ENCODE data around the gene MLLT1.

Gene MLLT1

DNA sequence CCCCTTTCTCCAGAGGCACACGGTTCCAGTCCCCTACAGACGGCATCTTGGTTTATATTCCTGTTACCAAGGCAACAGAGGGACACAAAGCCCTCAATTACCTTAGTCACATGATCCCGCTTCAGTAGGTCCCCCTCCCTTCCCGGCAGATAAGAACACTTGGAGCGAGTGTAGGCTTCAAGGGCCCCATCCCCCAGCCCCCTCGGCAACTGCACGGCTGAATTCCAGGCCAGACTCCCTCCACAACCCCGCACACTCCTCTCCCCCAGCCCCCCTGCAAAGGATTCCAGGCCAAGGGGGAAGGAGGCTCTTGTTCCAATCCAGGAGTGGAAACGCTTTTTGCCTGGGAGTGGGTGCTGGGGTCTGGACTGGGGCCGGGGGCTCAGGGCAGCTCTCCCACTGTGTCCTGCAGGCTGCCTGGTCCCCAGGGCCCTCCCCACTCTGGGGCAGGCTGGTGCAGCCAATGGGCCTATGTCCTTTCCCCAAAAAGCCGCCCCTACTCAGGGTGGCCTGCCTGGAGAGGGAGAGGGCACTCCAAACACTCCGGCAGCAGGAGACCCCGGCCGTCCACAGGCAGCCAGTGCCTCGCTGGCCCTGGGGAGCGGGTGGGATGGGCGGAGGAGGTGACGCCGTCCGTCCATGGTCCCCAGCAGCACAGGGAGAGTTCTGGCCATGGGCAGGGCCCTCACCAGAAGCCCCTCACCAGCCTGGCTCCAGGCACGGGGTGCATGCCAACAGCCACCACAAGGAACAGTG, 62.6 kb downstream of the MLLT1 start:
- peaks cover 11% of the 10 kb centered on the region for H3K36me3 ChIP-seq (ENCODE audit: insufficient read depth, low read length)
- no peaks in the 10 kb centered on the region for H3K9me3 ChIP-seq (ENCODE audit: low read length)
- peaks cover 39% of the 10 kb centered on the region for H3K4me1 ChIP-seq (ENCODE audit: insufficient read depth, low read length)
- H3K27ac ChIP-seq (ENCODE audit: low read depth, low read length), result peak overlapping the region; percentile 35
- no peaks in the 10 kb centered on the region for H3K27me3 ChIP-seq (ENCODE audit: control insufficient read depth in 1 of 2, insufficient read depth in 2 of 2, low read length in 2 of 2)
- peak overlapping the region in 1 of 2 donors; percentile 13 for H3K4me3 ChIP-seq (ENCODE audit: low read depth in 1 of 2, low read length in 2 of 2)
- no peak overlapping the region for H3K9ac ChIP-seq (ENCODE audit: low read length)

DNA sequence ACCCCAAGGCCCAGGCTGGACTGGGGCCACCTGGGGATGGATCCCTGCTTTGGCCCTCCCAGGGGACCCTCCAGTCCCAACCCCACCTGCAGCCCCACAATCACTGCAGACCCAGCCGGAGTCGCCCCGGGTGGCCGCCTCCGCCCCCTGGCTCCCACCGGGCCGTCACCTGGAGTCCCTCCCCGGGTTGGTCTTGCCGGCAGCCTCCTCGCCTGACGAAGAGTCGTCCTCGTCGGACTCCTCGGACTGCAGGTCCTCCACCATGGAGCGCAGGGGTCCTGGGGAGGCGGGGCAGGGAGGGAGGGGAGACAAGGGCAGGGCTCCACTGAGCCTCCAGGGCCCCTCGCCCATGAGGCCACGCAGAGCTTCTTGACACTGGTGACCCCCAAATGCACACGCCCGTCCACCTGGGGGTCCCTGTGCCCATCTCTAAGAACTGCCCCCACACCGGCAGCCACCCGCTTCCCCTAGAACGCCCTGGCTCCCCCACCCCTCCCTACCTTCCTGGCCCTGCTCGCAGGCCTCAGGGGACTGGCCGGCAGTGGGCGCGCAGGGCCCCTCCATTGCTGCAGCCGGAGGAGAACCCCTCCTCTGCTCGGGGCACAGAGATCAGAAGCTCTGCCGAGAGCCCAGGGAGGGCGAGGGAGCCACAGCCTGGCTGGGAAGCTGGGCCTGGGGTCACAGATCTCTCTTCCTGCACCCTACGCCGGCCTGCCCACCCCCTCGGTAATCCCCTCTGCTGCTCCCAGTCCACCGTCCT, 63.4 kb downstream of the MLLT1 start:
- Histone ChIP-seq H3K9me3 (ENCODE audit: low read length) (no peaks in the 10 kb centered on the region), H3K27ac (ENCODE audit: low read depth, low read length) (peak overlapping the region; percentile 35), H3K27me3 (ENCODE audit: control insufficient read depth in 1 of 2, insufficient read depth in 2 of 2, low read length in 2 of 2) (no peaks in the 10 kb centered on the region), H3K9ac (ENCODE audit: low read length) (no peak overlapping the region), H3K4me3 (ENCODE audit: low read depth in 1 of 2, low read length in 2 of 2) (no peak overlapping the region), H3K36me3 (ENCODE audit: insufficient read depth, low read length) (peaks cover 5% of the 10 kb centered on the region), H3K4me1 (ENCODE audit: insufficient read depth, low read length) (peaks cover 39% of the 10 kb centered on the region)

DNA sequence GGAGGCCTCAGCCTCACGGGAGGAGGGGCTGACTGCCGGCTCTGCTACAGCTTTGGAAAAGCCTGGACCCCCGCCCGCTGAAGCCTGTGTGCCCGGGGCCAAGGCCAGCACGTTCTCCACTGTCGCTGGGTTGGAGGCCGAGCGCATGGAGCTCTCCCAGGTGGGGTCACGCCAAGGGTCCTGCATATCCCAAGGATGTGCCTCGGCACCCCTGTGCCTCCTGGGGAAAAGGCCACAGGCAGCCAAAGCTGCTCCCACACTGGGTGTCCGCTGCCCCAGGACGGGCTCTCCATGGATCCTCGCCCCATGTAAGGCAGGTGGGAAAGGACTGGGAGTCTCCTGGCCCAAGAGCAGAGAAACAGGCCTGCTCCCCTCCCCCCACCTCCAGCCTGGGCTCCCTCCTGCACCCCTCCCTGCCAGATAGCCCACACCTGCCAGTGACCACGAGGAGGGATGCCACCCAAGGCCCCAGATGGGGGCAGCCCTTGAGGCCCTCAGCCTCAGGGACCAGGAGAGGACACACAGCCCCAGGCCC, 64.0 kb downstream of the MLLT1 start:
- Histone ChIP-seq H3K36me3 (ENCODE audit: insufficient read depth, low read length) (no peaks in the 10 kb centered on the region), H3K4me1 (ENCODE audit: insufficient read depth, low read length) (peaks cover 39% of the 10 kb centered on the region), H3K27ac (ENCODE audit: low read depth, low read length) (peak overlapping the region; percentile 35), H3K27me3 (ENCODE audit: control insufficient read depth in 1 of 2, insufficient read depth in 2 of 2, low read length in 2 of 2) (no peaks in the 10 kb centered on the region), H3K9ac (ENCODE audit: low read length) (no peak overlapping the region), H3K4me3 (ENCODE audit: low read depth in 1 of 2, low read length in 2 of 2) (no peak overlapping the region), H3K9me3 (ENCODE audit: low read length) (no peaks in the 10 kb centered on the region)

DNA sequence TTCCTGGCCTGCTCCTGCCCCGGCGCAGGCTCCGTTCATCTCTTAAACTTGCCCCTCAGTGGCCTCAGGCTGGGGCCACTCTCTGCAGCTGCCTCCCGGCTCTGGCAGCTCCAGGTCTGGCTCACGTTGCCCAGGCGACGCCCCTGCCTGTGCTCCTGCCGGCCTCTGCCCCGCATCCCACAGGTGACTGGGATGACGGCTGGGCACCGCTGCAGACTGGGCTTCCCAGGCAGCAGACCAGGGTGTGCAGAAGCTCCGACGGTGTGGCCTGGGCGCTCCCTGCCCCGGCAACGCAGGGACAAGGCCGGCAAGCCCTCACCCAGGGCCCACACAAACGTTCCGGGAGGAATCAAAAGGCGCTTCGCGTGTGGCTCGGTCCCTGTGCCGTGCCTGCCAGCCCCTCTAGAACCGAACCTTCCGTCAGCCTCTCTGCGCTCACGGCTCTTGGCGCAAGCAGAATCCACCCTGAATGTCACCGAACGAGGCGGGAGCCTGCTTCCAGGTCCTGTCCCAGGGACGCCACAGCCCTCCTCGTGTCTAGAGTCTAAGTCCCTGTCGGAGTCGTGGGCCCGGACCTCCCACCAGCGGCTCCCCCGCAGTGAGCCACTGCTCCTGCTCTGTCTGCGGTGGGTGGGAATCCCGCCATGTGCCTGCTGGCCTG, 64.8 kb downstream of the MLLT1 start:
- Histone ChIP-seq H3K27ac (ENCODE audit: low read depth, low read length) (peak overlapping the region; percentile 23), H3K36me3 (ENCODE audit: insufficient read depth, low read length) (no peaks in the 10 kb centered on the region), H3K9ac (ENCODE audit: low read length) (no peak overlapping the region), H3K4me3 (ENCODE audit: low read depth in 1 of 2, low read length in 2 of 2) (no peak overlapping the region), H3K27me3 (ENCODE audit: control insufficient read depth in 1 of 2, insufficient read depth in 2 of 2, low read length in 2 of 2) (no peaks in the 10 kb centered on the region), H3K9me3 (ENCODE audit: low read length) (no peaks in the 10 kb centered on the region), H3K4me1 (ENCODE audit: insufficient read depth, low read length) (peaks cover 38% of the 10 kb centered on the region)

DNA sequence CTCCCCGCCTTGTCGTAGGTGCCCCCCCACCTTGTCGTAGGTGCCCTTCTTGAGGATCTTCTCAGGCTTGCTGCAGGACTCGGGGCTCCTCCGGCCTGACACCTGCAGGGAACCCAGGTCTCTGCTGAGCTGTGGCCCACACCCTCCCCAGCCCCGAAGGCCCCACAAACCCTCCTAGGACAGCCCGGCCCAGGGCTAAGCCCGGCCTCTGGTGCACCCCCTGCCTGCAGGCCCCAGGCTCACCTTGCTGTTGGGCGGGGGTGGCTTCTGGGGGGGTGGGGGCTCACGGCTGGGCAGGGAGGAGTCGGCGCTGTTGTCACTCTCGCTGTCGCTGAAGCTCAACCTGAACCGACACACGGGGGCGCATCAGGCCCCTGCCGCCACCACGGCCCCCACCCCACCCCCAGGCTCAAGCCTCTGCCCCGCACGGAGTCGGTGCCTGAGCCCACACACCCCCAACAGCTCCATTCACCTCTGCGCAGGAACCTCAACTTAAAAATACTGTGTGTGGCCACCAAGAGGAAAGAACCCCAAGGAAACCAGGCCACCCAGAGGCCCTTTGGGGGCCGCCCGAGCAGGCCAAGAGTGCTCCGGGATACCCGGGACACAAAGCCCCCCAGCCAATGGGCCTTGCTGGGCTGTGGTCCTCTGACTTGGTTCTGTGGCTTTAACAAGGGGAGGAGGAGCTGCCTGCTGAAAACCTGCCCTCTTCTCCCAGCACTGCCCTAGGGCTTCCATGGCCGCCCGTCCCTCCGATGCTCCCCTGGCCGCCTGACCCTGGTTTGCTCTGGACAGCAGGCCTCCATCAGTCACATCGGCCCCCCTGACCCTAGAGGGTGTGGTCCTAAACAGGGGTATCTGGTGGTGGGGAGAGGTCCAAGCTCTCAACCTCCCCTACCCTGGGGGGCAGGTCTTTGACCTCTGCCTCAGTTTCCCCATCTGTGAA, 65.8 kb downstream of the MLLT1 start:
- H3K9me3 ChIP-seq (ENCODE audit: low read length), result no peaks in the 10 kb centered on the region
- no peaks in the 10 kb centered on the region for H3K36me3 ChIP-seq (ENCODE audit: insufficient read depth, low read length)
- no peak overlapping the region for H3K9ac ChIP-seq (ENCODE audit: low read length)
- no peak overlapping the region for H3K4me3 ChIP-seq (ENCODE audit: low read depth in 1 of 2, low read length in 2 of 2)
- peaks cover 27% of the 10 kb centered on the region for H3K4me1 ChIP-seq (ENCODE audit: insufficient read depth, low read length)
- H3K27me3 ChIP-seq (ENCODE audit: control insufficient read depth in 1 of 2, insufficient read depth in 2 of 2, low read length in 2 of 2), result no peaks in the 10 kb centered on the region
- H3K27ac ChIP-seq (ENCODE audit: low read depth, low read length), result no peak overlapping the region

DNA sequence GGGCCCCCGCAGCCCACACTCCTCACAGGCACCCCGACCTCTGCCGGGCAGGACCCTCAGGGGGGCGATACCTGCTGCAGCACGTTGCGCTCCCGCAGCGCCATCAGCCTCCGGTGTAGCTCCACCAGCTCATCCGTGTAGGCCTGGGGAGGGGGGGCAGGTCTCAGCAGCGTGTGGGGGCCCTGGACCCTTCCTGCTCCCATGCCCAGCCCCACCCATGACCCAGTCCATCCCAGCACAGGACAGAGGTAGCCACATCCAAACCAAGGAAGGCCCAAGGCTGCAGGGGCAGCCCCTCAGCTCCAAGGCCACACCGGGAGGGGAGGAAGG, 66.5 kb downstream of the MLLT1 start:
- H3K4me1 ChIP-seq (ENCODE audit: insufficient read depth, low read length), result peaks cover 20% of the 10 kb centered on the region
- no peaks in the 10 kb centered on the region for H3K36me3 ChIP-seq (ENCODE audit: insufficient read depth, low read length)
- H3K27me3 ChIP-seq (ENCODE audit: control insufficient read depth in 1 of 2, insufficient read depth in 2 of 2, low read length in 2 of 2), result no peaks in the 10 kb centered on the region
- H3K4me3 ChIP-seq (ENCODE audit: low read depth in 1 of 2, low read length in 2 of 2), result no peak overlapping the region
- H3K9ac ChIP-seq (ENCODE audit: low read length), result no peak overlapping the region
- no peak overlapping the region for H3K27ac ChIP-seq (ENCODE audit: low read depth, low read length)
- no peaks in the 10 kb centered on the region for H3K9me3 ChIP-seq (ENCODE audit: low read length)

DNA sequence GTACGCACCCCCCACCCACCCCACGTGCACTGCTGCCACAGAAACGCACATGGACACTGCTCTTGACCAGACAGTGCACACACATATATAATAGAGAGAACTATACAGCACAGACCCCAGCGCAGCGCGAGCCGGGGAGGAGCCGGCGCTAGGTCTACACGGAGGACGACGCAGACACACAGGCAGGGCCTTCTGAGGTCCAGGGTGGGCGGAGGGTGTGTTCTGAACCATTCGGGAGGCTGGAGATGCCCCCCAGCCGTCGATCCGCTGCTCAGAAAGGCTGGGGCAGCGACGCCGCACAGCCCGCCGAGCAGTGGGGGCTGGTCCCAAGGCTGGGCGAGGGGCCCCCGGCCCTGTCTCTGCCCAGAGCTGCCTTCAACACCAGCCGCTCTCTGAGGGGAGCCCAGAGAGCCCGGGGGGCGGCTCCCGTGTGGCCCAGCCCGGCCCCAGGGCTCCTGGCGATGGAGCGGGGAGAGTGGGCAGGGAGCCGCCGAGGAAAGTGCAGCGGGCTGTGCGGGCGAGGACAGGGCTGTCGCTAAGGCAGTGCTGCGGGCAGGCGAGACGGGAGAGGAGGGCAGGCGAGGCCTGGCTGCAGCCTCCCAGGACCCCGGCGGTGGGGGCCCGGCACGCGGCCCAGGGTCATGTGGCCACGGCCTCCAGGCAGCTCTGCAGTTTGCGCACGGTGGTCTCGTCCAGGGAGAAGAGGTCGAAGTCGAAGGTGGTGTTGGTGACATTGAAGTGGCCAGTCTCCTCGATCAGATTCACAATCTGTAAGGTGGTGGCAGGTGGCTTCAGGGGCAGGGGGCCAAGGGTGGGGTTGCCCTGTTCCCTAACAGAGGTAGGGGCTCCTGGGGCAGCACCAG, 67.1 kb downstream of the MLLT1 start:
- Histone ChIP-seq H3K4me3 (ENCODE audit: low read depth in 1 of 2, low read length in 2 of 2) (no peak overlapping the region), H3K27ac (ENCODE audit: low read depth, low read length) (no peak overlapping the region), H3K36me3 (ENCODE audit: insufficient read depth, low read length) (no peaks in the 10 kb centered on the region), H3K9me3 (ENCODE audit: low read length) (no peaks in the 10 kb centered on the region), H3K27me3 (ENCODE audit: control insufficient read depth in 1 of 2, insufficient read depth in 2 of 2, low read length in 2 of 2) (no peaks in the 10 kb centered on the region), H3K9ac (ENCODE audit: low read length) (no peak overlapping the region), H3K4me1 (ENCODE audit: insufficient read depth, low read length) (peaks cover 14% of the 10 kb centered on the region)

DNA sequence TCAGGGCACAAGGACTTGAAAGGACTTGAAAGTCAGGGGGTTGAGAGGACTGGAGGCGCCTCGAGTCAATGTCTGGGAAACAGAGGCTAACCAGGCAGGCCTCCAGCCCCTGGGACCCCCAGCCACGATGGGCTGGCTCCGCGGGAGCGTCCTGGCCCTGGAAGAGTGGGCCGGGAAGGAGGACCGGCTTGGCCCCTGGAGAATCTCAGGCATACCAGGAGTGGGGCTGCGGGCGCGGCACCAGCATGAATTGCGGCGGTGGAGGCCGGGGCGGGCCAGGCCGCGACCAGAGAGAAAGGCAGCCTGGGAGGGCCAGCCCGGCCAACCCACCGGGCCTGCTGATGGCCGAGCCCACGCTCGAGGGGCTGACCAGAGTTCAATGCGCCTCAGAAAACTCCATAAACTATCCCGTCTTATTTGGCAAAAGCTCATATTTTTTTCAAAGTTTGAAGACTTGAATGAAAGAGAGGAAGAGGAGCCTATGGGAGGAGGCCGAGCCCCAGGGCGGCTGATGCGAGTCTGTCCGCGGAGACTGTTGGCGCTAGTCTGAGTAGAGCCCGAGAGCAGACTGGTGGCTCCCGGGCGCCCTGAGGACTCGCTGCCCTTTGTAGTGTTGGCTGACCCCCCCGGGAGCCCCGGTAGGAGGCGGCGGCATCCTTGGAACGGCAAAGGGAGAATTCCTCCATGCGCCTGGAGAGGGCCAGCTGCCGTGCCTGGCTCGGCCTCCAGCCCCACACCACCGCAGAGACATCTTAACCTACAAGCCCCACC, 68.0 kb downstream of the MLLT1 start:
- Histone ChIP-seq H3K9me3 (ENCODE audit: low read length) (no peaks in the 10 kb centered on the region), H3K4me1 (ENCODE audit: insufficient read depth, low read length) (peaks cover 6% of the 10 kb centered on the region), H3K36me3 (ENCODE audit: insufficient read depth, low read length) (no peaks in the 10 kb centered on the region), H3K27ac (ENCODE audit: low read depth, low read length) (no peak overlapping the region), H3K4me3 (ENCODE audit: low read depth in 1 of 2, low read length in 2 of 2) (no peak overlapping the region), H3K9ac (ENCODE audit: low read length) (no peak overlapping the region), H3K27me3 (ENCODE audit: control insufficient read depth in 1 of 2, insufficient read depth in 2 of 2, low read length in 2 of 2) (no peaks in the 10 kb centered on the region)

DNA sequence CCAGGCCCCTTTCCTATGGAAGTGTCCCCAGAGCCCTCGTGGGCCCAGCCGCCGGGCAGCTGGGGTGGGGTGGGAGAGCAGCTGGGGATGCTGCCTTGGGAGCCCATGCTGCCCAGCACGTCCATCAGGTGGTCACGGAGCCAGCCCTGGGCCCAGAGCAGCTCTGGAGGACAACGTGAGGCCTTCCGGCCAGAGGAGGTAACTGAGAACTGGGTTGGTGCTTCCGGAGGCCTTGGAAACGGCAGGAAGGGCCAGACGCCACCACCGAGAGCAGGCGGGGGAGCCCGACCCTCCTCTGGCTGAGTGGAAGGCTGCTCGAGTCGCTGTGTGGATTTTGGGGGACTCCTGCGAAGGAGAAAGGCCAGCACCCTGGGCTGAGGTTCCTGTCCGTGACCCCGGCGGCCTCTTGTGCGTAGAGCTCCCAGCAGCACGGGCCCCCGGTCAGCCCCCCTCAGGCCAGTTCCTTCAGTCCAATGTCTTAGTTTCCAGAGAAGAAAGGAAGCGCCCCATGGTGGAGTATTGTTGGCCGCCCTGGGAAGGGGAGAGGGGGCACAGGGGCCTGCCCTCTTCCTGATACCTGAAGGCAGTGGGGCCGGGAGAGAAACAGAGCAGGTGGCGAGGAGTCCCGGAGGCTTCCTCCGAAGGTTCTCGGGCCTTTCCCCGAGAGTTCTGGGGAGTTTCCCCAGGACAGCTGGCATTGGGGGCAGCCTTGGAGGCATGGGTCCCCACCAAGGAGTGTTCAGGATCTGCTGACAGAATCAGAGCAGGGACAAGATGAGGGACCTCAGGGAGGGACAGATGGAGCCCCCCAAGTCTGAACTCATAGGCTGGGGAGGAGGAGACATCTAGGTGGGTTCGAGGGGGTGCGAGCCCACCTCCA, 68.8 kb downstream of the MLLT1 start:
- no peaks in the 10 kb centered on the region for H3K27me3 ChIP-seq (ENCODE audit: control insufficient read depth in 1 of 2, insufficient read depth in 2 of 2, low read length in 2 of 2)
- H3K27ac ChIP-seq (ENCODE audit: low read depth, low read length), result no peak overlapping the region
- H3K4me3 ChIP-seq (ENCODE audit: low read depth in 1 of 2, low read length in 2 of 2), result no peak overlapping the region
- H3K36me3 ChIP-seq (ENCODE audit: insufficient read depth, low read length), result no peaks in the 10 kb centered on the region
- no peaks in the 10 kb centered on the region for H3K4me1 ChIP-seq (ENCODE audit: insufficient read depth, low read length)
- H3K9ac ChIP-seq (ENCODE audit: low read length), result no peak overlapping the region
- no peaks in the 10 kb centered on the region for H3K9me3 ChIP-seq (ENCODE audit: low read length)
